Naive thymus-derived CD4-positive, alpha-beta T cell (primary cell): ENCODE measurements around the gene RNASEL. TPM values are rescaled to one million over a fixed set of nuclear protein-coding genes. Genes with fewer than 3 reads are reported as not detected.
"Not testable (repeated sequence)": the region's sequence is repeated elsewhere in the genome, so short reads cannot be mapped to it uniquely, and the experiment has no call there.

ENCODE experiments used
- ATAC-seq: fragments of 150-1000 bp; cut with Tn5 transposase; 2 replicates; pipeline ENCODE4 v1.10.0; 2021; ENCODE audit warnings: mild to moderate bottlenecking, moderate library complexity
- CTCF ChIA-PET: fragments of 350-600 bp; sonication (Branson Sonifier 250); formaldehyde crosslinking; loops from one replicate; lab custom pipeline; 2021; ENCODE audit warnings: antibody characterized with exemption; lab: Charles Lee
- POLR2A ChIA-PET: fragments of 350-600 bp; sonication (Branson Sonifier 250); formaldehyde crosslinking; loops from one replicate; lab custom pipeline; 2021; ENCODE audit warnings: antibody characterized with exemption, inconsistent platforms; lab: Charles Lee
- DNase-seq, 9 donors: peaks; one replicate each; pipeline versions ENCODE4 v3.0.0 to v3.0.0-alpha.2; 2020 to 2022; ENCODE audit warnings: mixed read lengths in 1 of 9
- H3K27ac ChIP-seq: one replicate; pipeline ENCODE4 v1.7.0; 2013; ENCODE audit warnings: mild to moderate bottlenecking, low read depth, low read length, moderate library complexity
- H3K27me3 ChIP-seq, 2 donors: one replicate each; pipeline ENCODE4 v1.7.0; 2013; ENCODE audit warnings: low read length in 2 of 2, mild to moderate bottlenecking in 2 of 2, moderate library complexity in 2 of 2; ENCODE audit not compliant: control insufficient read depth in 2 of 2, insufficient read depth in 2 of 2
- H3K36me3 ChIP-seq, 3 experiments: 1 replicate in 2 of 3; 2 replicates in 1 of 3; pipeline ENCODE4 v1.7.0; 2013; ENCODE audit warnings: low read length in 3 of 3, mild to moderate bottlenecking in 3 of 3, moderate library complexity in 1 of 3; ENCODE audit not compliant: insufficient read depth in 3 of 3, control insufficient read depth in 2 of 3
- H3K4me1 ChIP-seq, 2 donors: one replicate each; pipeline ENCODE4 v1.7.0; 2013; ENCODE audit warnings: low read length in 2 of 2, mild to moderate bottlenecking in 2 of 2, moderate library complexity in 1 of 2; ENCODE audit not compliant: control insufficient read depth in 2 of 2, insufficient read depth in 2 of 2
- H3K4me3 ChIP-seq: 2 replicates; pipeline ENCODE4 v1.7.0; 2013; ENCODE audit warnings: mild to moderate bottlenecking, low read length
- H3K9me3 ChIP-seq, 3 experiments: 1 replicate in 2 of 3; 2 replicates in 1 of 3; pipeline ENCODE4 v1.7.0; 2013; ENCODE audit warnings: low read length in 3 of 3; ENCODE audit not compliant: control insufficient read depth in 2 of 3
- H3K27ac Mint-ChIP-seq, 9 donors: one replicate each; pipeline ENCODE4 v1.8.0; 2020 to 2022; ENCODE audit warnings: mixed read lengths in 9 of 9, mild to moderate bottlenecking in 8 of 9, moderate library complexity in 5 of 9, inconsistent platforms in 2 of 9
- H3K27me3 Mint-ChIP-seq, 5 donors: one replicate each; pipeline ENCODE4 v1.8.0; 2021 to 2022; ENCODE audit warnings: mixed read lengths in 5 of 5, mild to moderate bottlenecking in 1 of 5
- H3K36me3 Mint-ChIP-seq, 5 donors: one replicate each; pipeline ENCODE4 v1.8.0; 2020 to 2022; ENCODE audit warnings: mixed read lengths in 5 of 5, mild to moderate bottlenecking in 3 of 5, inconsistent platforms in 1 of 5
- H3K4me1 Mint-ChIP-seq, 7 donors: one replicate each; pipeline ENCODE4 v1.8.0; 2020 to 2022; ENCODE audit warnings: mixed read lengths in 7 of 7, mild to moderate bottlenecking in 3 of 7, inconsistent platforms in 1 of 7
- H3K4me3 Mint-ChIP-seq, 10 donors: one replicate each; pipeline ENCODE4 v1.8.0; 2020 to 2022; ENCODE audit warnings: mild to moderate bottlenecking in 10 of 10, mixed read lengths in 10 of 10, moderate library complexity in 6 of 10, inconsistent platforms in 2 of 10
- H3K9me3 Mint-ChIP-seq, 11 donors: one replicate each; pipeline ENCODE4 v1.8.0; 2020 to 2022; ENCODE audit warnings: mixed read lengths in 11 of 11, mild to moderate bottlenecking in 4 of 11, inconsistent platforms in 1 of 11, moderate library complexity in 1 of 11
- intact Hi-C, 2 donors: fragments of 100-400 bp; cut with micrococcal nuclease; formaldehyde crosslinking; loops; one replicate each; pipeline ENCODE4 v1.15.1; 2023
- polyA plus RNA-seq, 2 donors: library from polyadenylated mRNA; unstranded; fragments of 300-500 nt; fragmentation: Illumina TruSeq; gene quantifications; one replicate each; pipeline ENCODE4 v1.2.3, GENCODE V29; 2021
- total RNA-seq, 6 experiments: library from RNA in 5 of 6; stranded (reverse) in 5 of 6; gene quantifications; 1 replicate in 5 of 6; 2 replicates in 1 of 6; pipeline ENCODE4 v1.2.3 and lab custom pipeline; 2021 to 2026

RNASEL gene
- total and polyA plus RNA-seq, 7 experiments from 2014 or later, result 5.7 to 34.9 (median 12.1) TPM

- intact Hi-C loops, result no loop called here
- Mint-ChIP-seq H3K27ac (no peak overlapping the region), H3K27me3 (peaks cover 0 to 52% (median 6%) of the 10 kb centered on the region in 5 donors), H3K36me3 (no peaks in the 10 kb centered on the region), H3K4me1 (peaks cover 30 to 42% (median 37%) of the 10 kb centered on the region in 7 donors), H3K9me3 (no peaks in the 10 kb centered on the region), H3K4me3 (peak overlapping the region in 1 of 10 donors; percentile 40)
- Histone ChIP-seq H3K4me3 (no peak overlapping the region), H3K27ac (no peak overlapping the region), H3K4me1 (peaks cover 13% of the 10 kb centered on the region in 2 donors), H3K9me3 (no peaks in the 10 kb centered on the region), H3K27me3 (no peaks in the 10 kb centered on the region), H3K36me3 (no peaks in the 10 kb centered on the region)
- POLR2A ChIA-PET, result interaction anchor here (0.8 kb wide), 1 partner anchor 29 kb away, joined by 3 read pairs; the partner anchor contains the start of gene RGS16
- ATAC-seq, result no peak
- DNase-seq, result no peak
- CTCF ChIA-PET, result interaction anchor here (0.6 to 2.4 kb wide), 2 partner anchors 32 to 34 kb away, joined by 3 to 7 read pairs; no protein-coding TSS in a partner anchor
Observed at GRCh38 chr1:182633031-182633430, 44.0 kb upstream of the RNASEL start.

- H3K27ac ChIP-seq, ATAC-seq, H3K36me3 Mint-ChIP-seq, H3K36me3 ChIP-seq, H3K4me3 ChIP-seq, H3K27me3 ChIP-seq, intact Hi-C loops, H3K9me3 ChIP-seq, H3K9me3 Mint-ChIP-seq: not testable (repeated sequence)
- H3K4me1 ChIP-seq, result peaks cover 13% of the 10 kb centered on the region in 2 donors
- Mint-ChIP-seq H3K4me1 (peaks cover 30 to 42% (median 37%) of the 10 kb centered on the region in 7 donors), H3K4me3 (peak overlapping the region; percentile 17 to 77 (median 50)), H3K27ac (peak overlapping the region in 2 of 9 donors; percentile 64 to 72), H3K27me3 (peaks cover 0 to 49% (median 6%) of the 10 kb centered on the region in 5 donors)
- CTCF ChIA-PET, result interaction anchor here (2.4 kb wide), 1 partner anchor 31 kb away, joined by 7 read pairs; no protein-coding TSS in a partner anchor
- DNase-seq, result peak in 1 of 9 donors; percentile 16
- POLR2A ChIA-PET, result interaction anchor here (0.7 to 0.8 kb wide), 2 partner anchors 22 to 28 kb away, joined by 3 to 5 read pairs; partner anchors contain the start of gene RGS16
Observed at GRCh38 chr1:182632441-182632857, 43.4 kb upstream of the RNASEL start.

GRCh38 chr1:182631954-182632353, 42.9 kb upstream of the RNASEL start:
- ChIA-PET POLR2A (interaction anchor here (0.7 kb wide), 1 partner anchor 21 kb away, joined by 5 read pairs; no protein-coding TSS in a partner anchor), CTCF (interaction anchor here (2.4 kb wide), 1 partner anchor 31 kb away, joined by 7 read pairs; no protein-coding TSS in a partner anchor)
- Histone ChIP-seq H3K9me3 (no peaks in the 10 kb centered on the region), H3K27me3 (no peaks in the 10 kb centered on the region), H3K36me3 (no peaks in the 10 kb centered on the region), H3K4me3 (no peak overlapping the region), H3K4me1 (peaks cover 13% of the 10 kb centered on the region in 2 donors), H3K27ac (no peak overlapping the region)
- no peak for DNase-seq
- Mint-ChIP-seq H3K27me3 (peaks cover 0 to 51% (median 6%) of the 10 kb centered on the region in 5 donors), H3K4me1 (peaks cover 30 to 42% (median 38%) of the 10 kb centered on the region in 7 donors), H3K36me3 (no peaks in the 10 kb centered on the region), H3K9me3 (no peaks in the 10 kb centered on the region), H3K4me3 (peak overlapping the region in 4 of 10 donors; percentile 18 to 77 (median 50)), H3K27ac (no peak overlapping the region)
- intact Hi-C loops, result loop anchor here in 1 of 2 donors (2.0 kb wide), 1 partner anchor 15 kb away; no protein-coding TSS in a partner anchor
- ATAC-seq, result no peak

GRCh38 chr1:182631053-182631677, 42.1 kb upstream of the RNASEL start:
- H3K36me3 Mint-ChIP-seq, result no peaks in the 10 kb centered on the region
- peak overlapping the region in 2 of 10 donors; percentile 8 to 20 for H3K4me3 Mint-ChIP-seq
- Histone ChIP-seq H3K9me3 (no peaks in the 10 kb centered on the region), H3K27ac (no peak overlapping the region), H3K27me3 (no peaks in the 10 kb centered on the region), H3K4me1 (peaks cover 13% of the 10 kb centered on the region in 2 donors), H3K4me3 (no peak overlapping the region), H3K36me3 (no peaks in the 10 kb centered on the region)
- DNase-seq (no peak), ATAC-seq (no peak)
- H3K27me3 Mint-ChIP-seq, result peaks cover 0 to 55% (median 6%) of the 10 kb centered on the region in 5 donors
- intact Hi-C loops, result loop anchor here in 1 of 2 donors (2.0 kb wide), 1 partner anchor 14 kb away; no protein-coding TSS in a partner anchor
- CTCF ChIA-PET, result interaction anchor here (2.4 kb wide), 1 partner anchor 30 kb away, joined by 7 read pairs; no protein-coding TSS in a partner anchor
- peaks cover 30 to 48% (median 38%) of the 10 kb centered on the region in 7 donors for H3K4me1 Mint-ChIP-seq
- no peaks in the 10 kb centered on the region for H3K9me3 Mint-ChIP-seq
- no peak overlapping the region for H3K27ac Mint-ChIP-seq
- POLR2A ChIA-PET, result no interaction called here

- Histone ChIP-seq H3K4me1 (peaks cover 13 to 17% of the 10 kb centered on the region in 2 donors), H3K9me3 (no peaks in the 10 kb centered on the region), H3K27me3 (no peaks in the 10 kb centered on the region), H3K36me3 (no peaks in the 10 kb centered on the region), H3K4me3 (no peak overlapping the region), H3K27ac (no peak overlapping the region)
- ATAC-seq (no peak), DNase-seq (no peak)
- ChIA-PET POLR2A (interaction anchor here (1.1 kb wide), 1 partner anchor 27 kb away, joined by 3 read pairs; no protein-coding TSS in a partner anchor), CTCF (no interaction called here)
- Mint-ChIP-seq H3K4me3 (peak overlapping the region in 4 of 10 donors; percentile 8 to 32 (median 25)), H3K27ac (no peak overlapping the region), H3K27me3 (peaks cover 0 to 49% (median 4%) of the 10 kb centered on the region in 5 donors), H3K36me3 (no peaks in the 10 kb centered on the region), H3K9me3 (no peaks in the 10 kb centered on the region), H3K4me1 (peaks cover 30 to 54% (median 40%) of the 10 kb centered on the region in 7 donors)
- intact Hi-C loops, result loop anchor here in 1 of 2 donors (2.0 kb wide), 1 partner anchor 14 kb away; no protein-coding TSS in a partner anchor
Observed at GRCh38 chr1:182630586-182630985, 41.5 kb upstream of the RNASEL start.

- no peaks in the 10 kb centered on the region for H3K36me3 ChIP-seq
- POLR2A ChIA-PET, result interaction anchor here (0.9 to 1.3 kb wide), 3 partner anchors 15 to 159 kb away, joined by 3 to 4 read pairs (median 3); no protein-coding TSS in a partner anchor
- intact Hi-C loops, result loop anchor here in 1 of 2 donors (2.0 kb wide), 1 partner anchor 13 kb away; no protein-coding TSS in a partner anchor
- no peak overlapping the region for H3K27ac ChIP-seq
- peak overlapping the region in 9 of 10 donors; percentile 2 to 69 (median 30) for H3K4me3 Mint-ChIP-seq
- ATAC-seq (peak; percentile 86), DNase-seq (peak in 6 of 9 donors; percentile 10 to 73 (median 20))
- H3K27me3 Mint-ChIP-seq, result peaks cover 0 to 42% (median 0%) of the 10 kb centered on the region in 5 donors
- CTCF ChIA-PET, result interaction anchor here (0.8 kb wide), 1 partner anchor 31 kb away, joined by 4 read pairs; no protein-coding TSS in a partner anchor
- H3K27ac Mint-ChIP-seq, result peak overlapping the region in 4 of 9 donors; percentile 1 to 39 (median 12)
- no peaks in the 10 kb centered on the region for H3K27me3 ChIP-seq
- no peaks in the 10 kb centered on the region for H3K9me3 ChIP-seq
- H3K4me3 ChIP-seq, result no peak overlapping the region
- peaks cover 39 to 64% (median 49%) of the 10 kb centered on the region in 7 donors for H3K4me1 Mint-ChIP-seq
- H3K36me3 Mint-ChIP-seq, result no peaks in the 10 kb centered on the region
- H3K4me1 ChIP-seq, result peaks cover 13 to 27% of the 10 kb centered on the region in 2 donors
- H3K9me3 Mint-ChIP-seq, result no peaks in the 10 kb centered on the region
Observed at GRCh38 chr1:182629499-182630096, 40.5 kb upstream of the RNASEL start.
